Myocyte (in vitro differentiated cells): ENCODE results near the gene GABRB1. TPM values are rescaled to one million over a fixed set of nuclear protein-coding genes. Genes with fewer than 3 reads are reported as not detected.

Experiments used
- DNase-seq: peaks from one replicate; pipeline ENCODE4 v3.0.0-alpha.2; 2012; ENCODE audit warnings: low read depth
- total RNA-seq: library from RNA; depleted of rRNA; stranded (reverse); fragments of >200 nt; gene quantifications from 2 replicates; pipeline ENCODE4 v1.2.3, GENCODE V29; 2014

GABRB1 gene
- total RNA-seq, 1 donor from 2014 or later = not detected

- no peak for DNase-seq
These were observed 13.9 kb downstream of the GABRB1 start for GRCh38 chr4:47045261-47045660.

GRCh38 chr4:47049347-47049746 is 18.0 kb downstream of the GABRB1 start:
- DNase-seq = no peak

- DNase-seq = no peak
These were observed 19.7 kb downstream of the GABRB1 start for GRCh38 chr4:47050761-47051725.

GRCh38 chr4:47053485-47053884 is 22.1 kb downstream of the GABRB1 start:
- no peak for DNase-seq

- no peak for DNase-seq
These were observed 22.8 kb downstream of the GABRB1 start for GRCh38 chr4:47054130-47054529.

- DNase-seq = no peak
These were observed 26.6 kb downstream of the GABRB1 start for GRCh38 chr4:47057991-47058390.

GRCh38 chr4:47060561-47060960 is 29.2 kb downstream of the GABRB1 start:
- DNase-seq = no peak

GRCh38 chr4:47061435-47061834 is 30.1 kb downstream of the GABRB1 start:
- DNase-seq = peak; percentile 10

- no peak for DNase-seq
These were observed 33.7 kb downstream of the GABRB1 start for GRCh38 chr4:47065051-47065481.

- DNase-seq = peak; percentile 69
These were observed 37.6 kb downstream of the GABRB1 start for GRCh38 chr4:47068986-47069385.

- peak; percentile 27 for DNase-seq
These were observed 40.6 kb downstream of the GABRB1 start for GRCh38 chr4:47071901-47072341.

GRCh38 chr4:47073647-47074046 is 42.3 kb downstream of the GABRB1 start:
- no peak for DNase-seq

- DNase-seq = no peak
These were observed 43.4 kb downstream of the GABRB1 start for GRCh38 chr4:47074816-47075215.

GRCh38 chr4:47075262-47075661 is 43.9 kb downstream of the GABRB1 start:
- no peak for DNase-seq

GRCh38 chr4:47075919-47076318 is 44.6 kb downstream of the GABRB1 start:
- DNase-seq = peak; percentile 42

- DNase-seq = no peak
These were observed 52.7 kb downstream of the GABRB1 start for GRCh38 chr4:47084111-47084510.

GRCh38 chr4:47084795-47085194 is 53.4 kb downstream of the GABRB1 start:
- DNase-seq = peak; percentile 50

- no peak for DNase-seq
These were observed 56.9 kb downstream of the GABRB1 start for GRCh38 chr4:47088298-47088697.

- DNase-seq = no peak
These were observed 64.5 kb downstream of the GABRB1 start for GRCh38 chr4:47095884-47096283.

- no peak for DNase-seq
These were observed 70.1 kb downstream of the GABRB1 start for GRCh38 chr4:47101453-47101852.

- no peak for DNase-seq
These were observed 73.6 kb downstream of the GABRB1 start for GRCh38 chr4:47104986-47105385.

GRCh38 chr4:47106561-47106960 is 75.2 kb downstream of the GABRB1 start:
- DNase-seq = no peak

GRCh38 chr4:47109379-47109778 is 78.0 kb downstream of the GABRB1 start:
- DNase-seq = no peak
